WERI-Rb-1 (cell line): ENCODE measurements around the gene ZNF107.

Experiments used
- DNase-seq: peaks from one replicate; pipeline ENCODE4 v3.0.0-alpha.2; 2020
- H3K27ac ChIP-seq: fragments of 250-450 bp; sonication (Bioruptor Pico); 2 replicates; pipeline ENCODE4 v1.5.1; 2020; ENCODE audit warnings: mild to moderate bottlenecking, moderate library complexity
- H3K27me3 ChIP-seq: fragments of 250-450 bp; sonication (Bioruptor Pico); 2 replicates; pipeline ENCODE4 v1.5.1; 2021; ENCODE audit warnings: mild to moderate bottlenecking, low read depth, moderate library complexity; ENCODE audit not compliant: insufficient read depth, severe bottlenecking
- H3K36me3 ChIP-seq: fragments of 250-450 bp; sonication (Bioruptor Pico); 2 replicates; pipeline ENCODE4 v1.5.1; 2020; ENCODE audit warnings: mild to moderate bottlenecking, moderate library complexity
- H3K4me3 ChIP-seq: 2 replicates; pipeline ENCODE4 v1.5.1; 2011; ENCODE audit warnings: low read depth, mild to moderate bottlenecking, control low read depth, low read length
- H3K9me3 ChIP-seq: fragments of 250-450 bp; sonication (Bioruptor Pico); 2 replicates; pipeline ENCODE4 v1.5.1; 2021; ENCODE audit warnings: mild to moderate bottlenecking, moderate library complexity; ENCODE audit not compliant: severe bottlenecking
- CTCF ChIP-seq: IDR thresholded peaks from 2 replicates; pipeline ENCODE4 v1.5.1; 2011; ENCODE audit warnings: low read depth, mild to moderate bottlenecking, control low read depth, inconsistent platforms, low read length

The ZNF107 gene

GRCh38 chr7:64633401-64633800, 32.5 kb upstream of the ZNF107 start:
- TF ChIP-seq CTCF: no peak
- Histone ChIP-seq H3K4me3 (no peak overlapping the region), H3K27ac (no peak overlapping the region), H3K9me3 (no peaks in the 10 kb centered on the region), H3K36me3 (no peaks in the 10 kb centered on the region), H3K27me3 (no peaks in the 10 kb centered on the region)
- no peak for DNase-seq

- Histone ChIP-seq H3K36me3 (no peaks in the 10 kb centered on the region), H3K27ac (no peak overlapping the region), H3K27me3 (no peaks in the 10 kb centered on the region), H3K4me3 (no peak overlapping the region), H3K9me3 (no peaks in the 10 kb centered on the region)
- no peak for TF ChIP-seq CTCF
- no peak for DNase-seq
These were observed 31.4 kb upstream of the ZNF107 start for GRCh38 chr7:64634406-64635062.

DNA sequence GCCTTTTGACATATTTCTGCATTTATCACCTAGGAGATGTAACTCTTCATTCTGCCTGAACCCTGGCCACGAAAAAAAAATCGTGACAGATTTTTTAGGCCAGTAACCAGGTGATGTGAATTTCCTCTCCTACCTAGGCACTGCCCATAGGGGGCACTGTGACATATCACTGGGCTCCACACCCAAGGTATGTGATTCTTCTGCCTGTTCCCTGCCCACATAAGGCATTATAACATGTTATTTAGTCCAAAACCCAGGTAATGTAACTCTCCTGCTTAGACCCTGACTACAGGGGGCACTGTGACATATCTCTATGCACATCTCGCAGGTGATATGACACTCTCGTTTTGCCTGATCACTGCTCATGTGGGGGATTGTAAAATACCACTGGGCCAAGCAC, 29.5 kb upstream of the ZNF107 start:
- Histone ChIP-seq H3K27me3 (no peaks in the 10 kb centered on the region), H3K9me3 (no peaks in the 10 kb centered on the region), H3K36me3 (no peaks in the 10 kb centered on the region), H3K4me3 (no peak overlapping the region), H3K27ac (no peak overlapping the region)
- TF ChIP-seq CTCF: peak; percentile 70
- DNase-seq: peak; percentile 25

- H3K9me3 ChIP-seq: no peaks in the 10 kb centered on the region
These were observed 28.1 kb upstream of the ZNF107 start for GRCh38 chr7:64637521-64638445.

DNA sequence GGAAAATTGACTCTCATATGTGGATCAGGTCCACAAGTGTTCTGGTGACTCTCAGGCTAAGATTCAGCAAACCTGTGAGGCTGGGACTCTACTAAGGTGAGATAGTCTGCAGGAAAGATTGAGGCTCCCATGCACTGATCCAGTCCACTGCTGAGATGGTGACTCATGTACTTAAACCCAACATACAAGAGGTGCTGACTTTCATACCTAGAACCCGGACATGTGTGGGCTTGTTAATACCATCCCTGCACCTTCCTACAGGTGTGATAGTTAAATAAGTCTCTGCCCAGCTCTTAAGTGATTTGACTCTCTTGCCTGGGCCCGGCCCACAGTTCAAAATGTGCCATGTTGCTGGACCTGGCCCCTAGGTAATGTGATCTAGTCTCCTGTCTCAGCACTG, 27.1 kb upstream of the ZNF107 start:
- H3K27ac ChIP-seq: no peak overlapping the region
- no peak for TF ChIP-seq CTCF
- H3K36me3 ChIP-seq: no peaks in the 10 kb centered on the region
- DNase-seq: no peak
- no peaks in the 10 kb centered on the region for H3K27me3 ChIP-seq
- H3K4me3 ChIP-seq: no peak overlapping the region
- H3K9me3 ChIP-seq: no peaks in the 10 kb centered on the region

More at GRCh38 chr7:64637521-64638445, 28.1 kb upstream of the ZNF107 start:
- no peak overlapping the region for H3K27ac ChIP-seq
- no peaks in the 10 kb centered on the region for H3K27me3 ChIP-seq
- H3K36me3 ChIP-seq: no peaks in the 10 kb centered on the region
- no peak for TF ChIP-seq CTCF
- no peak overlapping the region for H3K4me3 ChIP-seq
- no peak for DNase-seq
